HG02885 (cell line): ENCODE measurements around the gene CCNL1.
"Not testable (repeated sequence)": the region's sequence is repeated elsewhere in the genome, so short reads cannot be mapped to it uniquely, and the experiment has no call there.

Source experiments
- ATAC-seq: cut with Tn5 transposase; IDR thresholded peaks from one replicate; pipeline ENCODE4 v1.9.1; 2021; ENCODE audit warnings: mild to moderate bottlenecking; ENCODE audit not compliant: unreplicated experiment, poor library complexity

Gene CCNL1

DNA sequence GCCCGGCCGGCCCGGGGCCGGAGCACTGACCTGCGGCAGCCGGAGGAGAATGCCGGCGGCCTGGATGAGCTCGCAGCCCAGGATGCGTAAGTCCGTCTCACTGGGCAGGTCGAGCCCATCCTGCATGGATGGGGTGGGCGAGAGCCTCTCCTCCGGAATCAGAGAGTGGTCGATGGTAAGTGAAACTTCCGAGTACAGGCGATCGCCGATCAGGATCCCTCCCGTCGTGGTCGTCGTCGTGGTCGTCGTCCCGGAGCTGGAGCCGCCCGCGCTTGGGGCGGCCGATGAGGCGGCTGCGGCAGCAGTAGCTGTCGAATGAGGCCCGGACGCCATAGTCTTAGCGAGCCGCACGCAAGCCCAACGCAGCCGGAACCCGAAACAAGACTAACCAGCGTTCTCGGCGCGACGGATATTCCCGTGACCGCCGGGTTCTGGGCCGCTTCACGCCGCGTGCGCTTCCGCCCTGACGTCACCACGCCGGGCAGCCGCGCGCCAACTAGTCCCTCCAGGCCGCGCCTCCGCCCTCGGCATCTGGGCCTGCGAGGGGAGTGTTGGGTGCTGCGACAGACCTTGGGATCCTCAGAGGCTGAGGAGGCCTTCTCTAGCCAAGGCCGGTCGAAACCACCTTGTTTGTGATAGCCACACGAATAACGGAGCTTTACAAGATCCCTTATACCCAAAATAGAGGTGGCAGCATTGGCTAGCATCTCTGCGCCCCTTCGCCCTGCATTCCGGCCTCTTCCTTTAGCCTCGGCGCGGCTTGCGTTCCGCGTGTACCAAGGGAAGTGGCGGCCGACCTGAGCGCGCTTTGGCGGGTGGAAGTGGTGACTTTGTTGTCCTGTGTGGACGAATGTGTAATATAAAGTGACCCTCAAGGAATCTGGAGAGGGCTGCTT is at the start of gene CCNL1:
Gene CCNL1 (minus strand): TSS at position 386 of the 896 bp plus-strand sequence. CDS start 53 bp downstream, at position 333.
- ATAC-seq = peak; percentile 82

DNA sequence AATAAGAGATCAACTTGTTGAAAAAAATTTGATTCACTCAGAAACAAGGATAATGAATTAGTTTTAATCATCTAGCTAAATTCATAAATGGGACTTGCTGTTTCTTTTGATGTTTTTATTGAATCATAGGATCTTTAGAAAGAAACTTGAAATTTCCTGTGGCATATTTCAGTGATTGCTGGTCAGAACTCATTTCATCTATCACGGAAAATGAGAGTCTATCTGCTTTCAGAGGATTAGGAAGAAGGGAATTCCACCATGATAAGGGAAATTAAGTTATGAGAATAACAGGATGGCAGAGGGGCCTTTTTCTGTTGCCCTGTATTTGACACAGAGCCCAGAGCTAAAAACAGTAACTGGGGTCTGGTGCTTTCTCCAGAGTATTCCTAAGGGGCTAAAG is 44.9 kb upstream of the CCNL1 start:
- no peak for ATAC-seq

DNA sequence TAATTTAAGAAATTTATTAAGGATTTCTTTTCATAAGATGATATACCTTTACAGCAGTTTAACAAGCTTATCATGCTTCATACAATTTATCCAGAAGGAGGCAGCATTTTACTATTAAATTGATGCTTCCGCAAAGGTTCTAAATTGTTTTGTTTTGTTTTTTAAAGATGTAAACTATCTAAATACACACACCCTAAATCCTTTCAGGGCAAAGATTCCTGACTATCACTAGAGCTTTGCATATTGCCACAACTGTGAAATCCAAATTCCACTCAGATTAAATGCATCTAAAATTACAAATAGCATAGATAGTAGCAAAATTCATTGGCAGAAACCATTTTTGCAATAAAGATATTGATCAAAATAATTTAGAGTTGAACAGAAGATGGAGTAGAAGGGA is 44.5 kb upstream of the CCNL1 start:
- no peak for ATAC-seq

- ATAC-seq = peak; percentile 82
Observed at GRCh38 chr3:157201648-157202278, 41.8 kb upstream of the CCNL1 start.

DNA sequence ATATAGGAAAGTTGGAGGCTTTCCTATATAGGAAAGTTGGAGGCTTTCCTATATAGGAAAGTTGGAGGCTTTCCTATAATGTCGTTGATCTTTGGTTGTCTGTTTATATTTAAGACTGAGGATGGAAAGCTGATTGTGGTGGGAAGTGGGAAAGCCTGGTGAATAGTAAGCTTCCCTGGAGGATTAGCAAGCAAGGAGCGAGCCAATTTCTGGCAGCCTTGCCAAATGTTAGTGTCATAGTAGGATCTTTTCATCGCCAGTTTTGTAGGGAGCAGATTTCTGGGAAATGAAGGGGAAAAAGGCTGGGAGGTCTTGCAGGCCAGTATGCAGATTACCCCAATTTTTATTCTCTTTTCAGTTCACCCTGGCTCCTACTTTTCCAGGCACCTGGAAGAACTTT is 39.9 kb upstream of the CCNL1 start:
- no peak for ATAC-seq

DNA sequence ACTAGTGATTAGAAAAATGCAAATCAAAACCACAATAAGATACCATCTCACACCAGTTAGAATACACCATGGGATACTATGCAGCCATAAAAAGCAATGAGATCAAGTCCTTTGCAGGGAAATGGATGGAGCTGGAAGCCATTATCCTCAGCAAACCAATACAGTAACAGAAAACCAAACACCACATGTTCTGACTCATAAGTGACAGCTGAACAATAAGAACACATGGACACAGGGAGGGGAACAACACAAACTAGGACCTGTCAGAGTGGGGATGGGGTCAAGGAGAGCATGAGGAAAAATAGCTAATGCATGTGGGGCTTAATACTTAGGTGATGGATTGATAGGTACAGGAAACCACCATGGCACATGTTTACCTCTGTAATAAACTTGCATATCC is 36.0 kb upstream of the CCNL1 start:
- no peak for ATAC-seq

GRCh38 chr3:157191149-157191548 is 31.2 kb upstream of the CCNL1 start:
- ATAC-seq = not testable (repeated sequence)

GRCh38 chr3:157190380-157190872 is 30.5 kb upstream of the CCNL1 start:
- no peak for ATAC-seq

GRCh38 chr3:157188391-157188790 is 28.4 kb upstream of the CCNL1 start:
- no peak for ATAC-seq

DNA sequence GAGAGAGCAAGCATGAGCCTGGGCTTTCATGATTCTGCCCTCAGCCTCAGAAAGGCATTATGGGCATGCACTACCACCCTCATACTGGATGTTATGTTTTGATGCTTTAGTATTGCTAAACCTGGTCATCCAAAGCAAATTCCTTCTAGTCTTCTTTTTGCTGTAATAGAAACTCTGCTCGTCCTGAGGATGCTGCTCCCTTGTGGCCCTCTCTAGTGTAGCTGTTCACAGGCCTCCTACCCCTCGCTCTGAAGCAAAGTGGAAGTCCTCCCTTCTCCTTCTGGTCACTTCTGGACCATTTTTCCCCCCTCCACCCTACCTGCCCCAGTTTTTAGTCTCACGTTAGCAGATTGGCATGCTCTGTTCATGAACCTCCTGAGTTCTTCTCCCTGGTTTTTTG is 22.9 kb upstream of the CCNL1 start:
- ATAC-seq = no peak

DNA sequence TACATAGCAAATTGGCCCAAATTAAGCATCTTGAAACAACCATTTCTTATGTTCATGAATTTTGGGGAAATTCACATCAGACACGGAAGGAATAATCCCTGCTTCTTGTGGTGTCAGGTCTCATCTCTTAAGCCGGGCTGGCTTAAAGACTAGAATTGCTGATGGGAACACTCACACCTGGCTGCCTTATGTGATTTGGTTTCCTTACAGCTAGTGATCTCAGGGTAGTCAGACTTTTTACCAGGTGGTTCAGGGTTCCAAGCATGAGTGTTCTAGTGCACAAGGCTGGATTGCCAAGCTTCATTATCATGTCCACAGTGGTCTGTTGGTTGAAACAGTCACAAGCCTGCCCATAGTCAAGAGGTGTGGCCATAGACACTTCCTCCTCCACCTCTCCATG is 20.3 kb upstream of the CCNL1 start:
- no peak for ATAC-seq

DNA sequence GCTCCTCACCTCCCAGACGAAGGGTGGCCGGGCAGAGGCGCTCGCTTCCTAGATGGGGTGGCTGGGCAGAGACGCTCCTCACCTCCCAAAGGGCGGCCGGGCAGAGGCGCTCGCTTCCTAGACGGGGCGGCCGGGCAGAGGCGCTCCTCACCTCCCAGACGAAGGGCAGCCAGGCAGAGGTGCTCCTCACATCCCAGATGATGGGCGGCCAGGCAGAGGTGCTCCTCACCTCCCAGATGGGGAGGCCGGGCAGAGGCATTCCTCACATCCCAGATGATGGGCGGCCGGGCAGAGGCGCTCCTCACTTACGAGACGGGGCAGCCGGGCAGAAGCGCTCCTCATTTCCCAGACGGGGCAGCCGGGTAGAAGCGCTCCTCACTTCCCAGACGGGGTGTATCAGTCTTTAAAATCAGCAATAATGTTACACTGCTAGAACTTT is 19.4 kb upstream of the CCNL1 start:
- no peak for ATAC-seq

GRCh38 chr3:157178503-157179364 is 18.8 kb upstream of the CCNL1 start:
- ATAC-seq = not testable (repeated sequence)

- not testable (repeated sequence) for ATAC-seq
Observed at GRCh38 chr3:157177801-157178453, 18.0 kb upstream of the CCNL1 start.

GRCh38 chr3:157176934-157177333 is 17.0 kb upstream of the CCNL1 start:
- ATAC-seq = no peak

DNA sequence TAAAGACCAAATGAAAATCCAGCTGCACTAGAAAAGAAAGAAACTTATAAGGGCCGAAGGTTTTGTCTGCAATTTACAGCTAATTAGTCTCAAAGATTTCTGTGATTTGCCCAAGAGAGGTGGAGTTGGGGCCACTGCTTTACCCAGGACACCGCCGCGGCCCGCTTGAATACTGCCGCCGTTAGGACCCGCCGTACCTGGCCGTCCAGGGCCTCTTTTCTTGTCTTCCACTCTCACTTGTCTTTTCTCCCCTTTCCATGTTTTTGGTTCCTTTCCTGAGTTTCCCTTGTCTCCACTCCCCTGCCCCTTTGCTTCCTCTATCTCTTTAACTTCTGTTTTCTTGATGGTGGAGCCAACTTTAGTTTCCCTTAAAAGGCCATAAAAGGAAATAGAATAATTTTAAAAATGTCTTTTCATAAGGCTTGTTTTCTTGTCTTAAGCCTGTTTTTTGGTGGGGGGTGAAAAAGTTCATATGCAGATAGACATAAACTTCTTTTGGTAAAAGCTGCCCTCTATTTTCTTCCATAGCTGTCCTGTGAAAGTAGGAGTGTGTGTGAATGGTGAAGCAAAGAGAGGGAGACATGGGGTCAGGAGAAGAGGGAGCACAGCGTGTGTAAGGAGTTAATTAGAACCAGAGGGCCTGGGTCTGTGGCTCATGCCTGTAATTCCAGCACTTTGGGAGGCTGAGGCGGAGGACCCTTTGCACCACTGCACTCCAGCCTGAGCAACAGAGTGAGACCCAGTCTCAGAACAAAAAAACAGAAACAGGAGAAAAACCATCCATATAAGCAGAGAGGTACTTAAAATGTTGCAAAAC is 16.0 kb upstream of the CCNL1 start:
- peak; percentile 14 for ATAC-seq

DNA sequence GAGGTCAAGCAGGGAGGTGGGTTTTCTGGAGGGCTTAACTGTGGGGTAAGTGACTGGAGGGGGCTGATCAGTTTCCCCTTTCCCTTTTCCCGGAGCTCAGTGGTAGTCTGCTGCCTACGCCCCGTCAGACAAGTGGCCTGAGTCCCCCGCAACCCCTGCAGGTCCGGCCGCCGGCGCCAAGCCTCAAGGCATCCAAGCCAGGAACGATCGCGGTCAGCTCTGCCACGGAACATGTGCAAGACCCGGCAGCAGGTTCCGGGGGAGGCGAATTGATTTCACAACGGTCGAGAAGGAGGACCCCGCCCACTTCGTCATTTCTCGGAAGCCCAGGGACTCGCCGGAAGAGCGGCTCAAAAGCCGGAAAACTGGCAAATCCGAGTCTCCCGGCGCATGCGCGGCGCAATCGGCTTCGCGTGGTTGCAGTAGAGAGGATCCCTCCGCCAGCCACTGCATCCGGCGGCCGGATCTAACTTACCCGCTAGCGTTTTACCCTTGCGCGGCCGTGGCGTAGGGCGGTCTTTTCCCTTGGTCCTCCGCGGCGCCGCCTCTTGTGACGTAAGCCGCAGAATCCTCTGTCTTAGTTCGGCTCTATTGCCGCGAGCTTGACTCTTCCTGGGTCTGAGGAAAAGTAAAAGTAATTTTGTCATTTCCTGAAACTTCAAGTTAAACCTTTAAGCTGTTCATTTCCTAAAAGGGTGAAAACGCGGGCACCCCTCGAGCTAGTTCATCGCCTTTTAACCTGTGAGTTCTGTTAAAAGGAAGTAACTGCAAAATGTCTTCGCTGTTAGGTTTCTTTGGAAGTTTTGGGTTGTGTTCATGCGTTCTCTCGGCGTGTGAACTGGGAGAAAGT is 14.9 kb upstream of the CCNL1 start:
- ATAC-seq = peak; percentile 94

GRCh38 chr3:157174290-157174648 is 14.3 kb upstream of the CCNL1 start:
- ATAC-seq = no peak
